K562 (cell line): ENCODE measurements around the gene CFL1. TPM values are rescaled to one million over a fixed set of nuclear protein-coding genes. Genes with fewer than 3 reads are reported as not detected.
A peak's percentile ranks its signal among the peaks of the same experiment; 100 is the strongest.

Experiments
- ATAC-seq: fragments of 200-7000 bp; cut with Tn5 transposase; 3 replicates; pipeline ENCODE4 v1.9.1; 2020; ENCODE audit warnings: moderate library complexity
- BruUV-seq: library from RNA; stranded (reverse); fragments of 400-500 nt; replicated peaks from 2 replicates; lab custom pipeline; 2021; lab: Mats Ljungman, UMichigan
- CTCF ChIA-PET: fragments of 300-600 bp; formaldehyde crosslinking; extraction: SDS; loops from one replicate; lab custom pipeline; 2021; ENCODE audit warnings: low intra/inter-chr PET ratio; lab: Yijun Ruan, JAX
- POLR2A ChIA-PET: fragments of 300-600, 350-650 bp; sonication (Branson Sonifier 250); formaldehyde crosslinking; extraction: SDS; loops from one replicate; lab custom pipeline; 2021; ENCODE audit warnings: antibody characterized with exemption, inconsistent platforms; lab: Yijun Ruan, JAX
- DNase-seq, 4 experiments: peaks; one replicate each; pipeline versions ENCODE4 v3.0.0 to v3.0.0-alpha.2; 2011 to 2018; ENCODE audit warnings: low spot score in 3 of 4, mixed read lengths in 3 of 4; ENCODE audit errors: extremely low read depth in 1 of 4
- FAIRE-seq: peaks from 2 replicates; lab custom pipeline; 2011; peaks lifted over from hg19 to GRCh38; lab: Jason Lieb, UNC
- H2AFZ ChIP-seq: 2 replicates; pipeline ENCODE4 v1.6.0; 2011; ENCODE audit warnings: low read depth, low read length, control low read depth, inconsistent platforms
- H3K27ac ChIP-seq: fragments of 200-600 bp; 3 replicates; pipeline ENCODE4 v1.8.0; 2011; ENCODE audit warnings: low read depth, mild to moderate bottlenecking, control low read depth, inconsistent platforms, low read length, moderate library complexity, mixed read lengths; ENCODE audit errors: extremely low read depth
- H3K27me3 ChIP-seq, 2 experiments: fragments of 300-600 bp in 1 of 2; 2 replicates in 1 of 2; 3 replicates in 1 of 2; pipeline versions ENCODE4 v1.6.0 to v1.8.0; 2011; ENCODE audit warnings: inconsistent platforms in 2 of 2, low read length in 2 of 2, mild to moderate bottlenecking in 1 of 2, mixed read lengths in 1 of 2, moderate library complexity in 1 of 2; ENCODE audit not compliant: control insufficient read depth in 2 of 2, insufficient read depth in 2 of 2
- H3K36me3 ChIP-seq: fragments of 300-600 bp; 3 replicates; pipeline ENCODE4 v1.8.0; 2011; ENCODE audit warnings: mild to moderate bottlenecking, low read length, inconsistent platforms; ENCODE audit not compliant: control insufficient read depth, insufficient read depth
- H3K4me1 ChIP-seq, 2 experiments: fragments of 200-600 bp in 1 of 2; replicated peaks in 1 of 2; 2 replicates in 1 of 2; 3 replicates in 1 of 2; pipeline versions ENCODE4 v1.5.1 to v1.8.0; 2011; ENCODE audit warnings: inconsistent platforms in 2 of 2, low read length in 2 of 2, mild to moderate bottlenecking in 1 of 2, mixed read lengths in 1 of 2, moderate library complexity in 1 of 2; ENCODE audit not compliant: control insufficient read depth in 2 of 2, insufficient read depth in 2 of 2
- H3K4me2 ChIP-seq: 2 replicates; pipeline ENCODE4 v1.6.1; 2011; ENCODE audit warnings: low read length, control low read depth, inconsistent platforms, mixed read lengths; ENCODE audit not compliant: insufficient read depth
- H3K4me3 ChIP-seq: fragments of 200-600 bp; sonication (generic), shearing (Covaris generic); 2 replicates; pipeline ENCODE4 v1.5.1; 2016; ENCODE audit warnings: control low read depth, inconsistent platforms
- H3K79me2 ChIP-seq: fragments of 200-600 bp; 3 replicates; pipeline ENCODE4 v1.8.0; 2011; ENCODE audit warnings: low read length, inconsistent platforms; ENCODE audit not compliant: control insufficient read depth, insufficient read depth
- H3K9ac ChIP-seq, 2 experiments: 2 replicates each; pipeline versions ENCODE4 v1.6.0 to v1.6.1; 2011; ENCODE audit warnings: low read depth in 2 of 2, low read length in 2 of 2, control low read depth in 1 of 2, inconsistent platforms in 1 of 2, mild to moderate bottlenecking in 1 of 2, mixed read lengths in 1 of 2; ENCODE audit not compliant: insufficient read depth in 1 of 2
- H3K9me1 ChIP-seq: one replicate; pipeline ENCODE4 v1.6.0; 2011; ENCODE audit warnings: inconsistent platforms, mild to moderate bottlenecking, low read length, moderate library complexity; ENCODE audit not compliant: control insufficient read depth, insufficient read depth
- H3K9me3 ChIP-seq: replicated peaks from 2 replicates; pipeline ENCODE4 v1.5.1; 2011; ENCODE audit warnings: low read depth, low read length, inconsistent platforms; ENCODE audit not compliant: control insufficient read depth, insufficient read depth
- H4K20me1 ChIP-seq: replicated peaks from 2 replicates; pipeline ENCODE4 v1.6.1; 2011; ENCODE audit warnings: low read length, inconsistent platforms, mixed read lengths; ENCODE audit not compliant: control insufficient read depth, insufficient read depth
- CREB1 ChIP-seq, 2 experiments: sonication (generic) in 1 of 2; formaldehyde crosslinking in 1 of 2; IDR thresholded peaks; 2 replicates each; pipeline versions ENCODE4 v1.6.1 to v1.8.0; 2012 to 2022; ENCODE audit warnings: inconsistent platforms in 1 of 2, mild to moderate bottlenecking in 1 of 2, missing genetic modification reagents in 1 of 2, moderate library complexity in 1 of 2
- ETS1 ChIP-seq: conservative IDR thresholded peaks from 2 replicates; pipeline ENCODE4 v1.6.1; 2011; ENCODE audit warnings: low read depth, mild to moderate bottlenecking, low read length; ENCODE audit not compliant: control insufficient read depth
- ETS2 ChIP-seq: IDR thresholded peaks from 2 replicates; pipeline ENCODE4 v1.6.1; 2016; ENCODE audit warnings: borderline replicate concordance, missing genetic modification characterization, mild to moderate bottlenecking, moderate library complexity, missing compliant biosample characterization; ENCODE audit not compliant: poor library complexity, severe bottlenecking
- GTF2F1 ChIP-seq: IDR thresholded peaks from 2 replicates; pipeline ENCODE4 v1.6.1; 2011; ENCODE audit warnings: low read depth, low read length, improper control_type of control experiment
- KDM5B ChIP-seq: fragments of 200-600 bp; sonication (generic); IDR thresholded peaks from 2 replicates; pipeline ENCODE4 v1.6.1; 2012; ENCODE audit warnings: low read depth, mild to moderate bottlenecking, moderate library complexity, low read length, control low read depth, inconsistent platforms; ENCODE audit not compliant: insufficient replicate concordance
- TFAP4 ChIP-seq: sonication (generic); formaldehyde crosslinking; IDR thresholded peaks from 2 replicates; pipeline ENCODE4 v1.8.0; 2022; ENCODE audit warnings: missing genetic modification reagents, mild to moderate bottlenecking, moderate library complexity, borderline replicate concordance
- ZBTB26 ChIP-seq: fragments of 450-650 bp; formaldehyde crosslinking; IDR thresholded peaks from 2 replicates; pipeline ENCODE4 v1.4.0; 2022; ENCODE audit warnings: missing genetic modification characterization
- ZMIZ1 ChIP-seq, 2 experiments: fragments of 150-350 bp in 1 of 2; IDR thresholded peaks; 2 replicates each; pipeline ENCODE4 v1.6.1; 2012 to 2016; ENCODE audit warnings: low read depth in 2 of 2, low read length in 2 of 2, mild to moderate bottlenecking in 1 of 2, moderate library complexity in 1 of 2
- ZNF740 ChIP-seq, 3 experiments: fragments of 200-800 bp in 1 of 3; sonication (Bioruptor generic) in 1 of 3; sonication (generic) in 1 of 3; formaldehyde crosslinking in 1 of 3; IDR thresholded peaks; 2 replicates each; pipeline versions ENCODE4 v1.6.1 to v1.8.0; 2016 to 2022; ENCODE audit warnings: mild to moderate bottlenecking in 2 of 3, missing compliant biosample characterization in 2 of 3, missing genetic modification characterization in 2 of 3, missing genetic modification reagents in 1 of 3
- WGBS: fragments of 100-300 bp; shearing (Covaris generic); methylation state at CpG from one replicate; pipeline ENCODE4 v1.1.6; 2016; ENCODE audit warnings: low coverage, mixed read lengths; ENCODE audit not compliant: insufficient coverage; ENCODE audit errors: missing lambda C conversion rate; 5-methylcytosine and 5-hydroxymethylcytosine counted together
- in situ Hi-C: fragments of 300-500 bp; cut with MboI; formaldehyde crosslinking; loops from 4 replicates; pipeline ENCODE4 v1.15.0; 2018; ENCODE audit warnings: inconsistent platforms, mixed read lengths
- intact Hi-C: fragments of 100-400 bp; cut with micrococcal nuclease; formaldehyde crosslinking; loops from 2 replicates; pipeline ENCODE4 v1.14.2; 2022
- polyA plus RNA-seq, 8 experiments: library from polyadenylated mRNA; depleted of rRNA in 4 of 8; stranded (reverse) in 5 of 8; unstranded in 3 of 8; fragments of >200 nt; fragmentation: Nextera tagmentation in 2 of 8; fragmentation: Illumina TruSeq in 1 of 8; extraction: Ambion mirVana in 2 of 8; extraction: Trizol in 1 of 8; gene quantifications; 2 replicates each; pipeline versions ENCODE4 v1.2.1 to v1.2.3, GENCODE V29; 2011 to 2014; ENCODE audit warnings: inconsistent platforms in 1 of 8, missing spikeins in 1 of 8
- total RNA-seq, 7 experiments: library from RNA; depleted of rRNA in 6 of 7; stranded (reverse); fragments of >200 nt in 6 of 7; fragmentation: Illumina TruSeq in 2 of 7; extraction: Trizol in 2 of 7; gene quantifications; 2 replicates each; pipeline versions ENCODE4 v1.2.1 to v1.2.3, GENCODE V29; 2011 to 2021; ENCODE audit warnings: low replicate concordance in 1 of 7

Gene CFL1
- total and polyA plus RNA-seq, 9 of the 15 experiments (the other 6 are each of a cell fraction or from before 2014, with no cell fraction given), result 105 to 1,101 (median 859) TPM

GRCh38 chr11:65892661-65893317 is 34.8 kb upstream of the CFL1 start:
- Histone ChIP-seq H3K9me3 (no peaks in the 10 kb centered on the region), H3K79me2 (peaks cover 78% of the 10 kb centered on the region), H4K20me1 (peaks cover 28% of the 10 kb centered on the region), H3K9ac (peak overlapping the region in 1 of 2 experiments; percentile 53; a peak in 2 of 4 replicates), H2AFZ (no peak overlapping the region), H3K4me3 (peak overlapping the region; percentile 70; the same call in 1 of the 2 replicates), H3K27ac (peak overlapping the region; percentile 84; the same call in 2 of the 3 replicates), H3K9me1 (no peaks in the 10 kb centered on the region), H3K36me3 (peaks cover 57% of the 10 kb centered on the region), H3K27me3 (no peaks in the 10 kb centered on the region), H3K4me2 (peak overlapping the region; percentile 89), H3K4me1 (peaks cover 37 to 66% of the 10 kb centered on the region in 2 experiments)
- WGBS, result 79% methylated on average over 10 of the region's 10 CpGs
- intact Hi-C loops (no loop called here), in situ Hi-C loops (no loop called here)
- BruUV-seq, result no TSS peak
- no peak for ATAC-seq
- DNase-seq, result no peak
- ChIA-PET CTCF (no interaction called here), POLR2A (interaction anchor here (0.6 to 10.0 kb wide), 23 partner anchors 7 to 298 kb away, joined by 3 to 136 read pairs (median 4); partner anchors contain the start of genes CFL1, FOSL1 and MUS81)
- no peak for FAIRE-seq
- TF ChIP-seq ZNF740 (CRISPR knock-in tag; IDR thresholded peaks at IDR 0.05), result peak; percentile 80; the same call in 1 of the 2 replicates
- no peak for TF ChIP-seq ZNF740 (tag; IDR thresholded peaks at IDR 0.05)
- no peak for TF ChIP-seq ZBTB26
- TF ChIP-seq CREB1 (IDR thresholded peaks at IDR 0.05), result peak; percentile 9; the same call in 1 of the 2 replicates
- TF ChIP-seq CREB1 (CRISPR knock-in tag; IDR thresholded peaks at IDR 0.05), result no peak
- 0 out of 2 replicates have a peak, but pooled peaks have one; percentile 25 for TF ChIP-seq ETS1
- TF ChIP-seq GTF2F1, result no peak
- TF ChIP-seq ZMIZ1 (IDR thresholded peaks at IDR 0.05; ENCODE audit: low read depth in 2 of 2, low read length in 2 of 2), result 0 out of 4 replicates have a peak, but pooled peaks of 1 of the 2 experiments have one; percentile 5
- TF ChIP-seq TFAP4, result 0 out of 2 replicates have a peak, but pooled peaks have one; percentile 22
- peak; percentile 36 for TF ChIP-seq KDM5B
- TF ChIP-seq ETS2 (tag), result no peak
